Measurements from ENCODE around the gene ILK. TPM values are rescaled to one million over a fixed set of nuclear protein-coding genes. Genes with fewer than 3 reads are reported as not detected.
A peak's percentile ranks its signal among the peaks of the same experiment; 100 is the strongest.

The ILK gene
- total RNA-seq, 4 donors from 2014 or later = 81.1 to 121 (median 97.3) TPM

DNA sequence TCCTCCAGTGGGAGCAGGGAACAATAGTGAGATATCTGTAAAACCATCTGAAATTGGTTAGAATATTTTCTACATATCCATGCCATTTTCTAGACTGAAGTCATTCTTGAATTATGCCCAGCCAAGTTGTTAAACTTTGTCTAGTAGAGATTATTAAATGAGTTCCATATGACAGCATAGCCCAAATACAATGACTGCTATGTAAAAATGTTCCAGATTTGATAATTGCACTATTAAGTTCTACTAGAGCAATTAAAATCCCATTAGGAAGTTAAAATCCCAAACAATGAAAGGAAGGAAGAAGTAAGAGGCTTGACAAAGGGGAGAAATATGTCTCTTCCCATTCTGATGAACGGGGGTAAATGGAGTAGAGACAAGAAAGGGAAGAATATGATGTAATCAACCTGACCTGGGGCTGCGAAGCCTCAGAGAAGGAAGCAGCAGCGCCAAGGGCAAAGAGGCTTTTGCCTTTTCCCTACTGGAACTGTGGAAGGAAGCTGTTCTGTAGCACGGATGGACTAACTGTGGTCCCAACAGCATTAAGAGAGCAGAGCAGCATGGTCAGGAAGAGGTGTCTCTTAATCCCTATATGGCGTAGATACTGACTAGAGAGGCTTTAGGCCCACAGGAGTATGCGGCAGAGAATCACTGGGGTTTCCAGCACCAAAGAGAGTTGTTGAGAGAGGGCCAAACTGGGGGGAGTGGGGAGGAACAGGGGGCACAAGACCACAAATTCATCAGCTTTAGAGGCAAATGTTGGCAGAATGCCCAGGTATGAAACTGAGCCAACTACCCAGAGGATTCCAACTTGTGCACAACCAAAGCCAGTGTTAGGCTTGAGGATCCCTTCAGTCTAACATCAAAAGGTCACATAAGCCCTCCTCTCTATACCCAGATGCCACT lies 26.9 kb upstream of the ILK start:
- peaks cover 0 to 4% (median 0%) of the 10 kb centered on the region in 3 donors for H3K36me3 ChIP-seq
- H3K4me3 ChIP-seq = no peak overlapping the region
- no peaks in the 10 kb centered on the region for H3K27me3 ChIP-seq
- DNase-seq = no peak
- TF ChIP-seq, protein P1, sequence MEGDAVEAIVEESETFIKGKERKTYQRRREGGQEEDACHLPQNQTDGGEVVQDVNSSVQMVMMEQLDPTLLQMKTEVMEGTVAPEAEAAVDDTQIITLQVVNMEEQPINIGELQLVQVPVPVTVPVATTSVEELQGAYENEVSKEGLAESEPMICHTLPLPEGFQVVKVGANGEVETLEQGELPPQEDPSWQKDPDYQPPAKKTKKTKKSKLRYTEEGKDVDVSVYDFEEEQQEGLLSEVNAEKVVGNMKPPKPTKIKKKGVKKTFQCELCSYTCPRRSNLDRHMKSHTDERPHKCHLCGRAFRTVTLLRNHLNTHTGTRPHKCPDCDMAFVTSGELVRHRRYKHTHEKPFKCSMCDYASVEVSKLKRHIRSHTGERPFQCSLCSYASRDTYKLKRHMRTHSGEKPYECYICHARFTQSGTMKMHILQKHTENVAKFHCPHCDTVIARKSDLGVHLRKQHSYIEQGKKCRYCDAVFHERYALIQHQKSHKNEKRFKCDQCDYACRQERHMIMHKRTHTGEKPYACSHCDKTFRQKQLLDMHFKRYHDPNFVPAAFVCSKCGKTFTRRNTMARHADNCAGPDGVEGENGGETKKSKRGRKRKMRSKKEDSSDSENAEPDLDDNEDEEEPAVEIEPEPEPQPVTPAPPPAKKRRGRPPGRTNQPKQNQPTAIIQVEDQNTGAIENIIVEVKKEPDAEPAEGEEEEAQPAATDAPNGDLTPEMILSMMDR (IDR thresholded peaks at IDR 0.05) = no peak
- no peak for TF ChIP-seq POLR2A (IDR thresholded peaks at IDR 0.05)
- H3K9me3 ChIP-seq = no peaks in the 10 kb centered on the region
- H3K27ac ChIP-seq = peak overlapping the region in 2 of 4 donors; percentile 23 to 32
- H3K4me1 ChIP-seq = no peaks in the 10 kb centered on the region

DNA sequence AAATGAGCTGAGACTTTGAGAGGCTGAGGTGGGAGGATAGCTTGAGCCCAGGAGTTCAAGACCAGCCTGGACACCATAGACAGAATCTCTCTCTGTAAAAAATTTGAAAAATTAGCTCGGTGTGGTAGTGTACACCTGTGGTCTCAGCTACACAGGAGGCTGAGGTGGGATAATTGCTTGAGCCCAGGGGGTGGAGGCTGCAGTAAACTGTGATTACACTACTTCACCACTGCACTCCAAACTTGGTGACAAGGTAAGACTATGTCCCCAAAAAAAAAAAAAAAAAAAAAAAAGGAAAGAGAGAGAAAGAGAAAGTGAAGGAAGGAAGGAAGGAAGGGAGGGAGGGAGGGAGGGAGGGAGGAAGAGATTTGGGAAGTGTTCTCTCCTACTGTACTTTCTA lies 25.4 kb upstream of the ILK start:
- no peak overlapping the region for H3K4me3 ChIP-seq
- H3K27me3 ChIP-seq = no peaks in the 10 kb centered on the region
- H3K9me3 ChIP-seq = no peaks in the 10 kb centered on the region
- no peak for DNase-seq
- no peaks in the 10 kb centered on the region for H3K4me1 ChIP-seq
- no peak overlapping the region for H3K27ac ChIP-seq
- peaks cover 0 to 4% (median 0%) of the 10 kb centered on the region in 3 donors for H3K36me3 ChIP-seq
- TF ChIP-seq, protein P1 (IDR thresholded peaks at IDR 0.05) = no peak
- TF ChIP-seq POLR2A (IDR thresholded peaks at IDR 0.05) = no peak

DNA sequence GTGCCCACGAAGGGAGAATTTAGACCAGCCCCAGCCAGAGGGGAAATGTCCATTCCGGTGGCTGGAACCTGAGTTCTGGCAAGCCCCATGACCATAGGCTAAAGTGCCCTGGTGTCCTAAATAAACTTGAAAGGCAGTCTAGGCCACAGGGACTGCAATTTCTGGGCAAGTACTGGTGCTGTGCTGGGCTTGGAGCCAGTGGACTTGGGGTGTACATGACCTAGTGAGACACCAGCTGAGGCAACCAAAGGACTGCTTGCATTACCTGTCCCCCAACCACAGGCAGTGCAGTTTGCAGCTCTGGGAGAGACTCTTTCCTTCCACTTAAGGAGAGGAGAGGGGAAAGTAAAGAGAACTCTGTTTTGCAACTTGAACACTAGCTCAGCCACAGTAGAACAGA lies 23.9 kb upstream of the ILK start:
- no peak overlapping the region for H3K4me3 ChIP-seq
- H3K27me3 ChIP-seq = no peaks in the 10 kb centered on the region
- H3K36me3 ChIP-seq = peaks cover 0 to 4% (median 0%) of the 10 kb centered on the region in 3 donors
- peaks cover 0 to 5% (median 0%) of the 10 kb centered on the region in 4 donors for H3K9me3 ChIP-seq
- H3K4me1 ChIP-seq = no peaks in the 10 kb centered on the region
- no peak for TF ChIP-seq POLR2A (IDR thresholded peaks at IDR 0.05)
- TF ChIP-seq, protein P1 (IDR thresholded peaks at IDR 0.05) = no peak
- no peak for DNase-seq
- no peak overlapping the region for H3K27ac ChIP-seq

DNA sequence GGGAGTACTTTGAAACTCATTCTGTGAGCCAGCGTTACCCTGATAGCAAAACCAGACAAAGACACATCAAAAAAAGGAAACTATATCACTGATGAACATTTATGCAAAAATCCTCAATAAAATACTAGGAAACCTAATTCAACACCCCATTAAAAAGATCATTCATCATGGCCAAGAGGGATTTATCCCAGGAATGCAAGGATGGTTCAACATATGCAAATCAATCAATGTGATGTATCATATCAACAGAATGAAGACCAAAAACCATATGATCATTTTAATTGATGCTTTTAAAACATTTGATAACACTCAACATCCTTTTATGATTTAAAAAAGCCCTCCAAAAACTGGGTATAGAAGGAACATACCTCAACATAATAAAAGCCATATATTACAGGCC lies 20.0 kb upstream of the ILK start:
- DNase-seq = no peak
- H3K36me3 ChIP-seq = peaks cover 0 to 4% (median 0%) of the 10 kb centered on the region in 3 donors
- H3K27ac ChIP-seq = no peak overlapping the region
- TF ChIP-seq, protein P1 (IDR thresholded peaks at IDR 0.05) = no peak
- no peak for TF ChIP-seq POLR2A (IDR thresholded peaks at IDR 0.05)
- H3K4me1 ChIP-seq = no peaks in the 10 kb centered on the region
- no peaks in the 10 kb centered on the region for H3K27me3 ChIP-seq
- peaks cover 0 to 6% (median 0%) of the 10 kb centered on the region in 4 donors for H3K9me3 ChIP-seq
- H3K4me3 ChIP-seq = no peak overlapping the region

DNA sequence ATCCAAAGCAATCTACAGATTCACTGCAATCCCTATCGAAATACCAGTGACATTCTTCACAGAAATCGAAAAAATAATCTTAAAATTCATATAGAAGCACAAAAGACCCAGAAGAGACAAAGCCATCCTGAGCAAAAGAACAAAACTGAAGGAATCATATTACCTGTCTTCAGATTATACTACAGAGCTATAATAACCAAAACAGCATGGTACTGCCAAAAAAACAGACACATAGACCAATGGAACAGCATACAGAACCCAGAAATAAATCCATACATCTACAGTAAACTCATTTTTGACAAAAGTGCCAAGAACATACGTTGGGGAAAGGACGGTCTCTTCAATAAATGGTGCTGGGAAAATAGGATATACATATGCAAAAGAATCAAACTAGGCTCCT lies 19.0 kb upstream of the ILK start:
- H3K36me3 ChIP-seq = peaks cover 0 to 4% (median 0%) of the 10 kb centered on the region in 3 donors
- no peak for DNase-seq
- H3K9me3 ChIP-seq = peaks cover 0 to 6% (median 0%) of the 10 kb centered on the region in 4 donors
- TF ChIP-seq POLR2A (IDR thresholded peaks at IDR 0.05) = no peak
- TF ChIP-seq, protein P1 (IDR thresholded peaks at IDR 0.05) = no peak
- no peak overlapping the region for H3K27ac ChIP-seq
- H3K4me1 ChIP-seq = no peaks in the 10 kb centered on the region
- no peak overlapping the region for H3K4me3 ChIP-seq
- no peaks in the 10 kb centered on the region for H3K27me3 ChIP-seq

All from Peyer's patch (tissue), 4 donors.